IMR-90 (cell line): ENCODE results near the gene CHML. TPM values are rescaled to one million over a fixed set of nuclear protein-coding genes. Genes with fewer than 3 reads are reported as not detected.

Experiments
- ATAC-seq: fragments of 200-7000 bp; cut with Tn5 transposase; 2 replicates; pipeline ENCODE4 v1.9.1; 2020; ENCODE audit warnings: low read depth, mild to moderate bottlenecking, moderate library complexity
- BruUV-seq: library from RNA; stranded (reverse); fragments of 400-500 nt; replicated peaks from 2 replicates; lab custom pipeline; 2021; lab: Mats Ljungman, UMichigan
- CTCF ChIA-PET: fragments of 300-600 bp; formaldehyde crosslinking; extraction: SDS; loops from one replicate; lab custom pipeline; 2021; ENCODE audit warnings: antibody characterized with exemption; lab: Yijun Ruan, JAX
- POLR2A ChIA-PET: fragments of 300-600 bp; sonication (Branson Sonifier 250); formaldehyde crosslinking; loops from one replicate; lab custom pipeline; 2022; ENCODE audit warnings: antibody characterized with exemption; ENCODE audit not compliant: unreplicated experiment; lab: Charles Lee
- DNase-seq: peaks from one replicate; pipeline ENCODE4 v3.0.0; 2013
- H2AFZ ChIP-seq: replicated peaks from 2 replicates; pipeline ENCODE3; 2013; ENCODE audit warnings: low read length, mild to moderate bottlenecking; ENCODE audit not compliant: poor library complexity
- H2AK5ac ChIP-seq: 2 replicates; pipeline ENCODE4 v1.6.1; 2013; ENCODE audit warnings: low read depth, low read length, inconsistent platforms
- H2AK9ac ChIP-seq: replicated peaks from 2 replicates; pipeline ENCODE3; 2013; ENCODE audit warnings: mild to moderate bottlenecking, low read depth, low read length, moderate library complexity; ENCODE audit not compliant: poor library complexity
- H2BK120ac ChIP-seq: 2 replicates; pipeline ENCODE4 v1.6.1; 2013; ENCODE audit warnings: low read depth, low read length, inconsistent platforms
- H2BK15ac ChIP-seq: 3 replicates; pipeline ENCODE4 v1.6.1; 2013; ENCODE audit warnings: low read depth, low read length, inconsistent platforms
- H2BK20ac ChIP-seq: 2 replicates; pipeline ENCODE4 v1.6.1; 2013; ENCODE audit warnings: low read depth, mild to moderate bottlenecking, inconsistent platforms, low read length, moderate library complexity
- H2BK5ac ChIP-seq: 2 replicates; pipeline ENCODE4 v1.6.1; 2013; ENCODE audit warnings: mild to moderate bottlenecking, low read depth, low read length, inconsistent platforms; ENCODE audit not compliant: poor library complexity, severe bottlenecking
- H3K14ac ChIP-seq: replicated peaks from 2 replicates; pipeline ENCODE4 v1.6.1; 2013; ENCODE audit warnings: low read depth, low read length, inconsistent platforms
- H3K18ac ChIP-seq: 2 replicates; pipeline ENCODE4 v1.6.1; 2013; ENCODE audit warnings: low read depth, low read length, control low read depth
- H3K23ac ChIP-seq: 2 replicates; pipeline ENCODE4 v1.6.1; 2013; ENCODE audit warnings: low read depth, low read length, inconsistent platforms
- H3K27ac ChIP-seq: 2 replicates; pipeline ENCODE4 v1.5.1; 2013; ENCODE audit warnings: mild to moderate bottlenecking, control low read depth, low read length; ENCODE audit not compliant: insufficient read depth
- H3K27me3 ChIP-seq: 2 replicates; pipeline ENCODE4 v1.6.1; 2013; ENCODE audit warnings: low read length; ENCODE audit not compliant: control insufficient read depth, insufficient read depth
- H3K36me3 ChIP-seq: 2 replicates; pipeline ENCODE4 v1.6.1; 2013; ENCODE audit warnings: low read length, mixed read lengths; ENCODE audit not compliant: control insufficient read depth, insufficient read depth
- H3K4ac ChIP-seq: 2 replicates; pipeline ENCODE4 v1.6.1; 2013; ENCODE audit warnings: low read depth, low read length, inconsistent platforms
- H3K4me1 ChIP-seq: 2 replicates; pipeline ENCODE4 v1.6.1; 2013; ENCODE audit warnings: low read length, mixed read lengths; ENCODE audit not compliant: control insufficient read depth, insufficient read depth
- H3K4me2 ChIP-seq: 2 replicates; pipeline ENCODE4 v1.6.1; 2013; ENCODE audit warnings: low read depth, mild to moderate bottlenecking, control low read depth, low read length, moderate library complexity
- H3K4me3 ChIP-seq: 2 replicates; pipeline ENCODE4 v1.5.1; 2013; ENCODE audit warnings: low read depth, mild to moderate bottlenecking, control low read depth, low read length, moderate library complexity; ENCODE audit not compliant: insufficient read depth
- H3K56ac ChIP-seq: 2 replicates; pipeline ENCODE4 v1.6.1; 2013; ENCODE audit warnings: low read length, inconsistent platforms; ENCODE audit not compliant: insufficient read depth; ENCODE audit errors: extremely low read depth
- H3K79me1 ChIP-seq, 2 experiments: 2 replicates each; pipeline ENCODE4 v1.6.1; 2013; ENCODE audit warnings: low read length in 2 of 2, inconsistent platforms in 1 of 2, low read depth in 1 of 2
- H3K9ac ChIP-seq: 2 replicates; pipeline ENCODE4 v1.6.1; 2013; ENCODE audit warnings: low read depth, low read length, control low read depth
- H3K9me1 ChIP-seq: 2 replicates; pipeline ENCODE4 v1.6.1; 2013; ENCODE audit warnings: low read length, inconsistent platforms; ENCODE audit not compliant: insufficient read depth
- H3K9me3 ChIP-seq: 2 replicates; pipeline ENCODE4 v1.6.1; 2013; ENCODE audit warnings: low read length; ENCODE audit not compliant: control insufficient read depth, insufficient read depth
- H4K20me1 ChIP-seq: 2 replicates; pipeline ENCODE4 v1.6.1; 2013; ENCODE audit warnings: low read length, inconsistent platforms; ENCODE audit not compliant: insufficient read depth
- H4K5ac ChIP-seq: 2 replicates; pipeline ENCODE4 v1.6.1; 2013; ENCODE audit warnings: mild to moderate bottlenecking, low read depth, low read length, control low read depth
- H4K8ac ChIP-seq, 2 experiments: 2 replicates each; pipeline ENCODE4 v1.6.1; 2013; ENCODE audit warnings: low read depth in 2 of 2, low read length in 2 of 2, control low read depth in 1 of 2, inconsistent platforms in 1 of 2
- H4K91ac ChIP-seq: 2 replicates; pipeline ENCODE4 v1.6.1; 2013; ENCODE audit warnings: low read depth, low read length, inconsistent platforms; ENCODE audit not compliant: insufficient read depth
- BHLHE40 ChIP-seq: fragments of 150-350 bp; IDR thresholded peaks from 2 replicates; pipeline ENCODE4 v1.6.1; 2016; ENCODE audit warnings: mild to moderate bottlenecking, low read depth, low read length
- CHD1 ChIP-seq: IDR thresholded peaks from 2 replicates; pipeline ENCODE4 v1.6.1; 2012; ENCODE audit warnings: low read depth, low read length, improper control_type of control experiment
- CTCF ChIP-seq: conservative IDR thresholded peaks from 2 replicates; pipeline ENCODE4 v1.5.1; 2012; ENCODE audit warnings: mild to moderate bottlenecking, low read depth, low read length, improper control_type of control experiment
- ELK1 ChIP-seq: fragments of 150-350 bp; IDR thresholded peaks from 2 replicates; pipeline ENCODE4 v1.6.1; 2016; ENCODE audit warnings: low read depth, mild to moderate bottlenecking, low read length, moderate library complexity, borderline replicate concordance
- MAFK ChIP-seq: IDR thresholded peaks from 2 replicates; pipeline ENCODE4 v1.6.1; 2012; ENCODE audit warnings: low read depth, low read length, improper control_type of control experiment
- MXI1 ChIP-seq: IDR thresholded peaks from 2 replicates; pipeline ENCODE4 v1.6.1; 2012; ENCODE audit warnings: low read depth, mild to moderate bottlenecking, low read length, moderate library complexity, borderline replicate concordance
- NFE2L2 ChIP-seq: fragments of 150-350 bp; IDR thresholded peaks from 2 replicates; pipeline ENCODE4 v1.6.1; 2016; ENCODE audit warnings: low read depth, mild to moderate bottlenecking, low read length
- POLR2A ChIP-seq: IDR thresholded peaks from 2 replicates; pipeline ENCODE4 v1.6.1; 2012; ENCODE audit warnings: mild to moderate bottlenecking, low read depth, low read length
- RAD21 ChIP-seq: IDR thresholded peaks from 2 replicates; pipeline ENCODE4 v1.6.1; 2012; ENCODE audit warnings: low read length, improper control_type of control experiment
- SMC3 ChIP-seq: fragments of 150-350 bp; IDR thresholded peaks from 2 replicates; pipeline ENCODE4 v1.6.1; 2016; ENCODE audit warnings: low read depth, mild to moderate bottlenecking, antibody characterized with exemption, low read length, moderate library complexity
- WGBS, 2 experiments: methylation state at CpG; one replicate each; pipeline versions ENCODE4 v1.1.5 to v1.1.7; 2013; ENCODE audit warnings: missing lambda C conversion rate in 2 of 2; ENCODE audit not compliant: insufficient read length in 1 of 2; ENCODE audit errors: extremely low coverage in 2 of 2; 5-methylcytosine and 5-hydroxymethylcytosine counted together
- dilution Hi-C: fragments of 300-500 bp; cut with HindIII; formaldehyde crosslinking; loops from one replicate; pipeline ENCODE4 v1.14.3; 2018; ENCODE audit warnings: low sequenced_read_pairs; ENCODE audit not compliant: unreplicated experiment
- in situ Hi-C: fragments of 300-500 bp; cut with MboI; formaldehyde crosslinking; loops from 3 replicates; pipeline ENCODE4 v1.14.3; 2019; ENCODE audit warnings: low sequenced_read_pairs, inconsistent platforms, mixed read lengths
- intact Hi-C: fragments of 100-400 bp; cut with micrococcal nuclease; formaldehyde crosslinking; loops from 2 replicates; pipeline ENCODE4 v1.10.0; 2022
- polyA plus RNA-seq, 3 experiments: library from polyadenylated mRNA; depleted of rRNA; stranded (reverse); fragments of >200 nt; gene quantifications; 2 replicates each; pipeline ENCODE4 v1.2.3, GENCODE V29; 2012; ENCODE audit warnings: low replicate concordance in 1 of 3
- total RNA-seq: library from RNA; depleted of rRNA; stranded (reverse); fragments of >200 nt; gene quantifications from 2 replicates; pipeline ENCODE4 v1.2.3, GENCODE V29; 2012

CHML gene
- total and polyA plus RNA-seq, 2 of the 4 experiments (the other 2 are of a cell fraction): 5.3 to 25.6 TPM

- no peak overlapping the region; the same call in 1 of the 2 replicates for H3K4me2 ChIP-seq
- no peaks in the 10 kb centered on the region for H3K9me1 ChIP-seq
- dilution Hi-C loops (no loop called here), intact Hi-C loops (no loop called here), in situ Hi-C loops (no loop called here)
- H2BK5ac ChIP-seq: no peak overlapping the region
- H4K91ac ChIP-seq: no peak overlapping the region
- no peak overlapping the region for H4K5ac ChIP-seq
- H3K4me3 ChIP-seq: no peak overlapping the region
- H2AK5ac ChIP-seq: no peak overlapping the region
- no peak overlapping the region for H3K9ac ChIP-seq
- no CpG with 5 or more reads among the region's 5 CpGs for WGBS, 2 experiments
- H3K79me1 ChIP-seq: no peaks in the 10 kb centered on the region
- no peak for ATAC-seq
- no peak overlapping the region for H3K56ac ChIP-seq
- H2BK120ac ChIP-seq: no peak overlapping the region
- H3K23ac ChIP-seq: no peak overlapping the region
- H4K8ac ChIP-seq: no peak overlapping the region
- H3K36me3 ChIP-seq: peaks cover 3% of the 10 kb centered on the region
- no peak overlapping the region for H3K27ac ChIP-seq
- TF ChIP-seq SMC3 (no peak), MXI1 (no peak), CHD1 (no peak), RAD21 (no peak), BHLHE40 (no peak), NFE2L2 (no peak), POLR2A (no peak), CTCF (no peak), ELK1 (no peak), MAFK (no peak)
- CTCF ChIA-PET: interaction anchor here (0.7 to 1.7 kb wide), 2 partner anchors 10 to 19 kb away, joined by 7 read pairs; no protein-coding TSS in a partner anchor
- H3K4ac ChIP-seq: no peak overlapping the region
- POLR2A ChIA-PET: no interaction called here
- no peak overlapping the region for H2AK9ac ChIP-seq
- H3K18ac ChIP-seq: no peak overlapping the region; the same call in 1 of the 2 replicates
- H2BK20ac ChIP-seq: no peak overlapping the region
- H2AFZ ChIP-seq: no peak overlapping the region
- DNase-seq: no peak
- no peaks in the 10 kb centered on the region for H4K20me1 ChIP-seq
- H3K9me3 ChIP-seq: no peaks in the 10 kb centered on the region
- BruUV-seq: no TSS peak
- H3K14ac ChIP-seq: no peak overlapping the region
- H2BK15ac ChIP-seq: no peak overlapping the region
- no peaks in the 10 kb centered on the region for H3K27me3 ChIP-seq
- H3K4me1 ChIP-seq: peaks cover 6% of the 10 kb centered on the region
These were observed 48.4 kb downstream of the CHML start for GRCh38 chr1:241591736-241592135.
